AG09319 (cell line): ENCODE measurements around the gene METTL2B.

ENCODE experiments used
- DNase-seq: peaks from one replicate; pipeline ENCODE4 v3.0.0-alpha.2; 2010; ENCODE audit warnings: low read depth; ENCODE audit errors: extremely low read depth
- CTCF ChIP-seq: IDR thresholded peaks from 2 replicates; pipeline ENCODE4 v1.5.1; 2011; ENCODE audit warnings: low read depth, mild to moderate bottlenecking, inconsistent platforms, low read length, moderate library complexity

METTL2B gene

GRCh38 chr7:128476402-128477335, at the start of gene METTL2B:
METTL2B (plus strand) TSS chr7:128476748; CDS start chr7:128476766, 18 bp downstream.
- DNase-seq = peak; percentile 56
- peak; percentile 30 for TF ChIP-seq CTCF

GRCh38 chr7:128427289-128427891, 49.2 kb upstream of the METTL2B start:
- peak; percentile 58 for TF ChIP-seq CTCF
- DNase-seq = no peak

- no peak for DNase-seq
- TF ChIP-seq CTCF = no peak
These were observed 46.3 kb upstream of the METTL2B start for GRCh38 chr7:128430207-128430606.

- TF ChIP-seq CTCF = no peak
- DNase-seq = no peak
These were observed 45.3 kb upstream of the METTL2B start for GRCh38 chr7:128431221-128431620.

- TF ChIP-seq CTCF = no peak
- no peak for DNase-seq
These were observed 44.8 kb upstream of the METTL2B start for GRCh38 chr7:128431754-128432153.

GRCh38 chr7:128434413-128435326, 41.9 kb upstream of the METTL2B start:
- no peak for DNase-seq
- TF ChIP-seq CTCF = no peak

- DNase-seq = no peak
- TF ChIP-seq CTCF = no peak
These were observed 41.2 kb upstream of the METTL2B start for GRCh38 chr7:128435327-128435686.
